Brain microvascular endothelial cell (primary cell): ENCODE measurements around the gene TUBGCP3.
"Not testable (repeated sequence)": the region's sequence is repeated elsewhere in the genome, so short reads cannot be mapped to it uniquely, and the experiment has no call there.

Source experiments
- DNase-seq: peaks from one replicate; pipeline ENCODE4 v3.0.0-alpha.2; 2020
- H3K27ac ChIP-seq: fragments of 250-450 bp; sonication (Bioruptor Pico); 2 replicates; pipeline ENCODE4 v1.5.1; 2020; ENCODE audit warnings: mild to moderate bottlenecking, moderate library complexity
- H3K27me3 ChIP-seq: fragments of 250-450 bp; sonication (Bioruptor Pico); replicated peaks from 2 replicates; pipeline ENCODE4 v1.5.1; 2020; ENCODE audit warnings: mild to moderate bottlenecking
- H3K36me3 ChIP-seq: fragments of 250-450 bp; sonication (Bioruptor Pico); replicated peaks from 2 replicates; pipeline ENCODE4 v1.5.1; 2020; ENCODE audit warnings: mild to moderate bottlenecking
- H3K4me3 ChIP-seq: 2 replicates; pipeline ENCODE4 v1.5.1; 2011; ENCODE audit warnings: low read depth, mild to moderate bottlenecking, control low read depth, low read length, moderate library complexity
- CTCF ChIP-seq: IDR thresholded peaks from 2 replicates; pipeline ENCODE4 v1.5.1; 2011; ENCODE audit warnings: low read depth, mild to moderate bottlenecking, moderate library complexity, low read length, control low read depth, inconsistent platforms; ENCODE audit errors: missing control alignments
- in situ Hi-C: cut with HindIII; loops from 2 replicates; pipeline ENCODE4 v1.10.0; 2017; ENCODE audit warnings: low sequenced_read_pairs, low pct_ligation_motif_present

Gene TUBGCP3

DNA sequence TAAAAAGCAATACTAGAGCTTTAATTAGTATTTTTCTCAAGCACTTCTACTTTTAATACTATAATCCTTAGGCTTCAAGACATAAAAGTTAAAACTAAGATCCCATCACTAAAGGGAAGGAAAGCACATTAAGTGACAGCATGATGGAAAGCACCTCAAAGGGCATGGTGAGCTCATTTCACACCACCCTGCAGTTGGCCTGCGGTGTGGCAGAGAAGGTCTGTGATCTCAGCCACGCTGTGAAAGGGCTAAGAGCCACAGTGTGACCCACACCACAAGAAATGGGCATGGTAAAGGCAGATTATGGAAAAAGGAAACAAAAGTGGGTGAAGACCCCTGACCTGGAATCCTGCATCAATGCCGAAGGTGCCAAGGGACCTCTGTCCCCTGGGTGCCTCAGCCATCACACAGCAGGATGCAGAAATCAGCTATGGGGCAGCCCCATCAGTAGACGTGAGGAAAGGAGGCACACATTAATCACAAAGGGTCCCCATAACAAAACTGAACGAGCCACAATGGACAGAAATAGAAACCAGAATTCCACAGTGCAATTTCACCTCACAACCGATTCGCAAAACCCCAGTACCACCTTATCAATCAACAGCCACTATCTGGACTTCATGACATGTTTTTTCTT, 33.6 kb downstream of the TUBGCP3 start:
- peaks cover 24% of the 10 kb centered on the region for H3K36me3 ChIP-seq
- in situ Hi-C loops, result no loop called here
- TF ChIP-seq CTCF, result no peak
- H3K27me3 ChIP-seq, result no peaks in the 10 kb centered on the region
- DNase-seq, result no peak
- H3K27ac ChIP-seq, result no peak overlapping the region
- H3K4me3 ChIP-seq, result no peak overlapping the region

GRCh38 chr13:112548975-112549374, 39.0 kb downstream of the TUBGCP3 start:
- H3K27me3 ChIP-seq, DNase-seq, in situ Hi-C loops, H3K27ac ChIP-seq, H3K4me3 ChIP-seq: not testable (repeated sequence)
- H3K36me3 ChIP-seq, result peaks cover 24% of the 10 kb centered on the region

GRCh38 chr13:112545856-112546255, 42.1 kb downstream of the TUBGCP3 start:
- H3K27ac ChIP-seq, result no peak overlapping the region
- in situ Hi-C loops, result no loop called here
- peak; percentile 79 for DNase-seq
- no peaks in the 10 kb centered on the region for H3K27me3 ChIP-seq
- peaks cover 13% of the 10 kb centered on the region for H3K36me3 ChIP-seq
- H3K4me3 ChIP-seq, result no peak overlapping the region
- no peak for TF ChIP-seq CTCF

DNA sequence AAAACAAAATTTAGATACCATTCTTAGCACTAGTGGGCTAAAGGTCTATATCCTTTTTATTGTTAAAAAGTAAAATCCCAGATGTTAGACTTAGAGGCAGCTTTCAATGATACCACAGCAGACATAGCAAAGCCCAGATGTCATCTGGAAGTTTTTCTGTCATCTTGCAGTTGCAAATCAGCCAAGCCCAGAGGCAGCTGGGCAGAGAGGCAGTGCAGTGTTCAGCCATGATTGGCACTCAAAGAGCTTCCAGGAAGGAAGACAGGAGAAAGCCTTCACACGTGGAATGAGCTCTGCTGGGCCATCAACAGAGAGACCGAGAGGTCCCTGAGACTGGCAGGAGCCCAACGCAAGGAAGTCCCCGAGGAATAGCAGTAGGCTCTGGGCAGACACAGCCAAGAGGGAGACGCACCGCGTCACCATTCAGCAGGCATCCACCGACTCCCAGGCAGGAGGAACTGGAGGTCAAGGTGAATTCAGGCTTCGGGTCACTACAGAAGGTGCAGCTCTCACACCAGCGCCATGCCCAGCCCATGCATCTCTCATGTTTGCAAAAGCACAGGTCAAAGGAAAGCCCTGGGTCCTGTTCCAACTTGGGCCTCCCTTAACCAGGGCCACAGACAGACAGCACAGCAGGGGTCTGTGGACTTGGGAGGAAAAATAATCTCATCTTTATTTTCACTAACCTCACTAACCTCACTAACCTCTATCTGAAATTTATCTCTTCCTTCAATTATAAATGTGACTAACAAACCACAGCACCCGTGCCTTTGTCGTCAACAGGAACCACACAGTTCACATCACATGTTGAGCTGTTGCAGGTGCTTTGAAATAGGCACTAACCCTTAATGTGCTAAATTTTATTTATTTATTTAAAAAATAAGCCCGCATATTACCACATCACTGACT, 54.9 kb downstream of the TUBGCP3 start:
- DNase-seq, result no peak
- Histone ChIP-seq H3K27me3 (no peaks in the 10 kb centered on the region), H3K36me3 (no peaks in the 10 kb centered on the region), H3K27ac (no peak overlapping the region), H3K4me3 (no peak overlapping the region)
- in situ Hi-C loops, result no loop called here
- TF ChIP-seq CTCF, result no peak

DNA sequence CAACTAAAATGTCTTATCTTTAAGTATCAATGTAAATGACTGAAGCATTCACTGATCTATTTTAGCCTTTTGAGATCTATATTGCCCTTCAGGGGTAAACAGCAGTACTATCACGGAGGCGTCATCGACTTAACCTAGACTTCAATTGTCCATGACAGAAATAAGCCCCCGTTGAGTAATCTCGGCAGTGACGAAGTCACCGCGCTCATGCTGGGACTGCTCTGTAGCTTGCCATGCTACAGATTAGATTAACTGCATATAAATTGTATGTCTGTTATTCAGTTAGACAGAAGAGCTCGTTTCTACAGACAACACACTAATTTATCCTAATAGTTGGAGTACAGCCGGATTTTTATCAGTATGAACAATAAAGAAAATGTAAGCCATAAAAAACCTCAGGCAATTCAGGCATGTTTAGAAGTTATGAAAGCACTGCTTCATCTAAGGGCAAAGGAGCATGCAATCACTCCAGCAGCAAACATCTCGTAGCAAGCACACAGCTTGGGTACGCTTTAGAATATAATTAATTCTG, 56.6 kb downstream of the TUBGCP3 start:
- H3K27ac ChIP-seq, result no peak overlapping the region
- no peaks in the 10 kb centered on the region for H3K27me3 ChIP-seq
- no peak for DNase-seq
- no peak for TF ChIP-seq CTCF
- no peak overlapping the region for H3K4me3 ChIP-seq
- in situ Hi-C loops, result no loop called here
- no peaks in the 10 kb centered on the region for H3K36me3 ChIP-seq

DNA sequence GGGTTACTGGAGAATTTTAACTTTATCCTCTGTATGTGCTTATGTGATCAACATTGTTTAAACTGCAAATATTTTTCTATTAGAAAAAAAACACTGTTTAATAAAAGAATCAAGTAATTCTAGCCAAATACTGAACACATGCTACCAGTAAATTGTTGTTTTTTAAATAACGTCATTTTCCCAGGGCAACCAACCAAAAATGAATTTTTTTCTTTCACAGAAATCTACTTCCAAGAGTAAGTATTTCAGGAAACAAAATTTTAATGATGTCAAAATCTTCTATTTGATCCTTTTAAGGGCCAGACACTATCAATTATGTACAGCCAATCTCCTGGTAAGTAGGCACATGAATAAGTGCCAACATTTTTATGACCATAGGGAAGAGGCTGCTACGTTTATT, 57.1 kb downstream of the TUBGCP3 start:
- no peaks in the 10 kb centered on the region for H3K36me3 ChIP-seq
- no peak for TF ChIP-seq CTCF
- DNase-seq, result no peak
- no peaks in the 10 kb centered on the region for H3K27me3 ChIP-seq
- H3K27ac ChIP-seq, result no peak overlapping the region
- in situ Hi-C loops, result no loop called here
- no peak overlapping the region for H3K4me3 ChIP-seq
